ENCODE data around the gene MYH4.

MYH4 gene

DNA sequence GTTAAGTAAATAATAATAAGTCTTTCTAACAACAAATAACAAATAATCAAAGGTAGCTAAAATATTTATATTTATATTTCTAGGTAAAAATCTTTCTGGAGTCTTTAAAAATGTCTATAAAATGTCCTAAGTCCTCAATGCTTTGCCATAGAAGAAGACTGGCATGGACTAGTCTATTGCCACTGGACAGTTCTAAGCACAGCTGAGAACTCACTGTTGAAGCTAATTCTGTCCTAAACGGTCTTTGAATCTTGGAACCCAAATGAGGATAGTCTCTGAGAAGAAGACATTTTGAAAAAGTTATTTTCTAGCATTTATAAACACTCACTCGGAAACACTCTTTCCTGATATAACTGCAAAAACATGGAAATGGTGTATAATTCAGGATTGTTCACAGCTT is 48.1 kb downstream of the MYH4 start:
- no peak for DNase-seq

DNA sequence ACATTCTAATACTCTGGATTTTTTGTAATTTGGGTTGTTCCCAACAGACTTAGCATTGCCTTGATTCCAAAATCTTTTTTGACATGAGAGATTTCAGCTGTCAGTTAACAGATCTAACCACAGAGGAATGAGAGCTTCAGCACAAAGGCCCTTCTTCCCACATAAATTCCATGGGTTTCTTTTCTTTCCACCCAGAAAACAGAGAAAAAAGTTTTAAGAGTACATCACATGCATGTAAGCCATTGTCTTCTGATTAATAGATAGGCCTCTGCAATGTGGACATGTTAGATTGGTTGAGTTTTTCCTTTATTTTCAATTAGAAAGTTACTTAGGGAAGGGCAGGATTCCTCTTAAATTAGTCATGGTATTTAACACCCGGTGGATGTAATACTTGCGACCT is 48.5 kb downstream of the MYH4 start:
- no peak for DNase-seq

DNA sequence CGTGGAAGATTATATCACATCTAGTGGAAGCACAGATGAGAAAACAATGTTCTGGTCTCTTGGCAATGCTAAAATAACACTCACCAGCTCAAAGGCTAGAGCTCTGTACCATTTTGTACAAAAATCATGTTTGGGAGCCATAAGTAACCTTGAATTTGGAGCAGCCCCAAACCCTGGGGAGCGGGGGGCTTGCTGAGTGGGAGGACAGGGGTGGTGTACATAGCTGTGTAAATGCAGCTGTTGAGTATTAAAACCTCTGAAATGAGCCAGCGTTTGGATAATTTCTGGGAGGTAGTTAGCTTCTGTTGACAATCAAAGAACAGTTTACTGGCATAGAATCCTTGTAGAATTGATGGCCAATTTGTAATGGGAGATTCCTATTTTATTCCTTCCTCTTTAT is 51.9 kb downstream of the MYH4 start:
- DNase-seq = no peak

DNA sequence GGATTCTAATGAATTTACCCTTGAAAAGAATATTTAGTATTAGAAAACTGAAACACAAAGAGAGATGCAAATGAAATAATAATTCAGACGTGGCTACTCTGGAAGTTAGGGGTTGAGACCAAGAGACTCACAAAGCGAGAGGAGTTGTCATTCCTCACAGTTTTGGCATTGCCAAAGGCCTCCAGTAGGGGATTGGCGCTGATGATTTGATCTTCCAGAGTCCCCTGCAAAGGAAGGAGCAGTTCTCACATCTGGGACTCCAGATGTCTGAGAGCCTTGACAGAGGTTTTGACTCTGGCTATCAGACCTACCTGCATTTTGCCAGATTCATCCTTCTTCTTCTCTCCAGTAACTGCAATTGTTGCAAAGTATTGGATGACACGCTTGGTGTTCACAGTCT is 54.2 kb downstream of the MYH4 start:
- no peak for DNase-seq

DNA sequence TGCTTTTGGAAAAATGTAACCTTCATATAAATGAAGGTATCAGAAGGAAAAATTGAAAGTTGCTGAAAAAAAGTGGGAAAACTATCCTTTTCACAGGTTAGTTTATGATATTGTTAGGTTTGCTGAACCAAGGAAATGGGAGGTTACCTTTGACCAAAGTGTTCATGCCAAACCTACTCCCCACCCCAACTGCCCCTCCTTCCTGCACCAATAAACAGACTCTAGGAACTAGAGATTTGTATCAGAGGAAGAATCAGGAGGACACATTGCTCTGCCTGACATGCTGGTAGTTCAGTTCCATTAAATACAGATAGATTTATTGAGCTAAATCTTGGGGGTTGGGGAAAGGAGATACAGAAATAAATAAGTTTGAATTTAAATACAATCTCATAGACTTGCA is 65.8 kb downstream of the MYH4 start:
- no peak for DNase-seq

DNA sequence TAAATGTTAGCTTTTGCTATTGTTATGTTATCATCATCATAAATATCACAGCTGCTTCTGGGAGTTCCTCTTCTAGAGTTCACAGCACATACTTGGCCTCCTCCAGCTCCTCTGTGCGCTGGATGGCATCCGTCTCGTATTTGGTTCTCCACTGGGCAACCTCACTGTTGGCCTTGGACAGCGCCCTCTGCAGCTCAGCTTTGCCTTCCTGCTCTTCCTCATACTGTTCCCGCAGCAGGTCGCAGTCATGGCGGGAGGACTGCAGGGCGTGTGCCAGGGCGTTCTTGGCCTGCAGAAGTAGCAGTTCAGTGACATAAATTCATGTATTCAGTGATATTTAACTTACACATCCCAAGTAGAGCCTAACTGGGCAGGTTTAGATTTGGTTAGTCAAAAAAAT is 71.0 kb downstream of the MYH4 start:
- no peak for DNase-seq

DNA sequence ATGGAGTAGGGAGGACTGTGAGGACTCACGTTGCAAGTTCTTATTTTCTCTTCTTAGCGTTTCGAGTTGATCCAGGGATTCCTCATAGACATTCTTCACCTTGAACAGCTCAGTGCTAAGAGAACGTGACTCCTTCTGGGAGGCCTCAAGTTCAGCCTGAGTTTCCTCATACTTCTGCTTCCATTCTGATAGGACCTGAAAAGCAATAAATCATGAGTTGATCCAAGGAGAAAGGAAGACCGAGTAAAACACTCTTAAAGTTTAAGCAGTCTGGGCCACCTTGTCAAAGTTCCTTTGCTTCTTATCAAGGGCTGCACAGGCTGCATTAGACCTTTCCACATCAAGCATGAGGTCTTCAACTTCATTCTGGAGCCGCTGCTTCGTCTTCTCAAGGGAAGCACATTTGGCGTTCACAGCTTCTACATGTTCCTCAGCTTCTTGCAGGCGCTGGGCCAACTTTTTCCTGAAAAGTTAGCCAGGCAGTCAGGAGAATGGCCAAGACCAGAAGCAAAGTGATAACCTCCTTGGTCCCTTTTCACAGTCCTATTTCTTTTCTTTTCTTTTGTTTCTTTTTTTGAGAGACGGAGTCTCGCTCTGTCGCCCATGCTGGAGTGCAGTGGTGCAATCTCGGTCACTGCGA is 72.7 kb downstream of the MYH4 start:
- DNase-seq = no peak

DNA sequence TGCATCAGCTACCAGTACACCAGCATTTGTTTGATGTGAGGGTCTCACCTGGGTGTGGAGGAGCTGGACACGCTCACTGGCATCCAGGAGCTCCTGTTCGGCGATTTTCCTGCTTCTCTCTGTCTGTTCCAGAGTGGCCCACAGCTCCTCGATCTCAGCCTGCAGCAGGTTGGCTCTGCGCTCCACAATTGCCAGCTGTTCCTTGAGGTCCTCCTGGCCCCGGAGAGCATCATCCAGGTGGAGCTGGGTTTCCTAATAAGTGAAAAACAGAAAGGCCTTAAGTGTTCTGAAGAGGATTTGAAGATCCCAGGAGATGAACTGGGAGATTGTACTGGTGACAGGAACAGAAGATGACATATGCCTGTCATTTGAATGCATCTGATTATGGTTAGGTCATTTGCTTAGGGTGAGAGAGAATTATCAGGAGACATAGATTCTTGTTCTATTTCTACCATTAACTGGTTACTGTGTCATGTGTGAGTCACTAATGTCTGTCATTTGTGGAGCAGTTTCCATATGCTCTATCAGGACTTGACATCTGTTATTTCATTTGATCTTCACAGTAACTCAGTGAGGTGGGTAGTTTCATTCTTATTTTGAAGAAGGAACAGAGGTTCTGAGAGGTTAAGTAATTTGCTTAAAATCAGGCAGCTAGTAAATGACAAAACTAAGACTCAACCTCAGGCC is 75.0 kb downstream of the MYH4 start:
- DNase-seq = no peak
